HG02938 (cell line): ENCODE measurements around the gene ZG16.
A peak's percentile ranks its signal among the peaks of the same experiment; 100 is the strongest.

ENCODE experiments used
- ATAC-seq: cut with Tn5 transposase; IDR thresholded peaks from one replicate; pipeline ENCODE4 v1.9.1; 2021; ENCODE audit warnings: mild to moderate bottlenecking, moderate library complexity; ENCODE audit not compliant: unreplicated experiment

Gene ZG16

DNA sequence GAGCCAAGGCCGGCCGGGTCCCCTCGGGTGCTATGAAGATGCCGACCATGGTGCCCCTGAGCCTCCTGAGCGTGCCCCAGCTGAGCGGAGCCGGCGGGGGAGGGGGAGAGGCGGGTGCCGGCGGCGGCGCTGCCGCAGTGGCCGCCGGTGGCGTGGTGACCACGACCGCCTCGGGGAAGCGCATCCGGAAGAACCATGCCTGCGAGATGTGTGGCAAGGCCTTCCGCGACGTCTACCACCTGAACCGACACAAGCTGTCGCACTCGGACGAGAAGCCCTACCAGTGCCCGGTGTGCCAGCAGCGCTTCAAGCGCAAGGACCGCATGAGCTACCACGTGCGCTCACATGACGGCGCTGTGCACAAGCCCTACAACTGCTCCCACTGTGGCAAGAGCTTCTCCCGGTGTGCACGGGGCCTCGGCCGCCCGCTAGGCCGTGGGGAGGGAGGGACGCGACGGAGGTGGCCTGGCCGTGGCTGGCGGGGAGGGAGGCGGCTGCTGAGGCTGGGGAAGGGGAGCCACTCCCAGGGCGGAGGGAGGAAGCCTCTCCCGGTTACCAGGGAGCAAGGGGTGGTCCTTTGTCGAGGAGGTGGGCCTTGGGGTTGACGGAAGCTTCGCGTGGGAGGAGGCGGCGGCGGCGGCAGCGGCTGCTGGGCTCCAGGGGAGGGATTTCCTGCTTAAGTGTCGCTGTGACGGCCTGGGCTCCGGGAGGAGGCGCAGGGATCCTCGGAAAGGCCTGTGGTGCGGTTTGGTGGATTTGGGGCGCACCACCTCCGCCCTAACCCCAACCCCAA, 29.6 kb downstream of the ZG16 start:
- no peak for ATAC-seq

DNA sequence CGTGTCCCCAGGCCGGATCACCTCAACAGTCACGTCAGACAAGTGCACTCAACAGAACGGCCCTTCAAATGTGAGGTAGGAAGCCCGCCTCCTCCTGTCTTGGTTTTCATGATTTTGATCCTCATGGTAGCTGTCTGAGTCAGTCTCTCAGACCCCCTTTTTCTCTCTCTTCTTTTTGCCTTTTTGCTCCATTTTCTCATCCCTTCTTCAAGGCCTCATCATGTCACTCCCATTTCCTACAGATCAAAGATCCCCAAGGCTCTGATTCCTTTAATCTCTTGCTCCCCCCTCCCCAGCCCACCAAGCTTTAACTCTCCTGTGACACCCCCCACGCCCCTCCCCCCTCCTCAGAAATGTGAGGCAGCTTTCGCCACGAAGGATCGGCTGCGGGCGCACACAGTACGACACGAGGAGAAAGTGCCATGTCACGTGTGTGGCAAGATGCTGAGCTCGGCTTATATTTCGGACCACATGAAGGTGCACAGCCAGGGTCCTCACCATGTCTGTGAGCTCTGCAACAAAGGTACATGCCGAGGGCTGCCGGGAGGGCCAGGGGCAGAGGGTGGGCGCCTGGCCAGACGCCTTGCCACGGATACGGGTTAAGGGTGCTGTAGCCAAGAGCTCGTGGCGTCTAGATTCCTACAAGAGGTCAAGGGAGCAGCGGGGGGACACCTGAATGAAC, 30.3 kb downstream of the ZG16 start:
- ATAC-seq, result no peak

DNA sequence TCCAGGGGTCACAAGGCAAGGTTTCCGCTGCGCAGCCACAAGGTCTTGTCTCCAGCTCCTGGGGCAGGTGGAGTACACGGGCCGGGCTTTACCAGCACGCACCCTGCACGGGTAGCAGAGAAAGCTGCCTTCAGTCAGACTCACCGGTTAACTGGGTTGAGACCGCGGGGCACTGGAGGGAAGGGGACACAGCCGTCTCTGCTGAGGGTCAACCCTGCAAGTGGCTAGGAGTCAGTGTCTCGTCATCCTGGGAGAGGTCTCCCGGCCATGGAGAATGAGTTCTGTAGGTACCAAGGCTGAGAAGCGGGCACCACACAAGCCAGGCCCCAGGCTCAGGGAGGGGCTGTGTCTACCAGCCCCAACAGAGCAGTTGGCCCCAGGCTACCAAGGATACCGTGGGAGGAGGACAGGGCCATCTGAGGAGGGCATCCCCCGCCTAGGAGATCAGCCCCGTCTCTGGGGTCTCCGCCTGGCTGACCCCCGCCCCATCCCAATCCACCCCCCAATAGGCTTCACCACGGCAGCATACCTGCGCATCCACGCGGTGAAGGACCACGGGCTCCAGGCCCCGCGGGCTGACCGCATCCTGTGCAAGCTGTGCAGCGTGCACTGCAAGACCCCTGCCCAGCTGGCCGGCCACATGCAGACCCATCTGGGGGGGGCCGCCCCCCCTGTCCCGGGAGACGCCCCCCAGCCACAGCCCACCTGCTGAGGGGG, 31.1 kb downstream of the ZG16 start:
- no peak for ATAC-seq

DNA sequence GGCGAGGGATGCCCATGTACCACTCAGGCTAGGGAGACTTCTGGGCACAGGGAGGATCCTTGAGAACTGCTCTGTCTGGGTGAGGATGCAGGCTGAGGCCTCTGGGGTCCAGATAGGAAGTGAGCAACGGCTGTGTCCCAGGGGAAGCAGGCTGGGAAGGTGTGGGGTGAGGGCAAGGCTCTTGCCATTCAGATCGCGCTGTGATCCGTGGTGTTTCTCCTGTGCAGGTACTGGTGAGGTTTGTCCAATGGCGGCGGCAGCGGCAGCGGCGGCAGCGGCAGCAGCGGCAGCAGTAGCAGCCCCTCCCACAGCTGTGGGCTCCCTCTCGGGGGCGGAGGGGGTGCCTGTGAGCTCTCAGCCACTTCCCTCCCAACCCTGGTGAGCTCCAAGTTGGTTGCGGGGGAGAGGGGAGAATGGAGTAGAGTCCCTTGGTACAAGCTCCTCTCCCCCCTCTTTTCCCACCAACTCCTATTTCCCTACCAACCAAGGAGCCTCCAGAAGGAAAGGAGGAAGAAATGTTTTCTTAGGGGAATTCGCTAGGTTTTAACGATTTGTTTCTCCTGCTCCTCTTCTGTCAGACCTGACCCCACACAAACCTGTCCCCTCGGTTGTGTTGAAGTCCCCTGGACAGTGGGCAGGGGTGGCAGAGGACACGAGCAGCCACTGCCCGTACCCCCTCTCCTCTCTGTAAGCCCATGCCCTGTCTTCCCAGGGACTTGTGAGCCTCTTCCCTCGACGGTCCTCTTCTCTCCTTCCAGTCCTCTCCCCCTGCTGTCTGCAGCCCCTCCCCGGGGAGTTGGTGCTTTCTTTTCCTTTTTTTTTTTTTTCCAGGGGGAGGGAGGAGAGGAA, 32.0 kb downstream of the ZG16 start:
- no peak for ATAC-seq

DNA sequence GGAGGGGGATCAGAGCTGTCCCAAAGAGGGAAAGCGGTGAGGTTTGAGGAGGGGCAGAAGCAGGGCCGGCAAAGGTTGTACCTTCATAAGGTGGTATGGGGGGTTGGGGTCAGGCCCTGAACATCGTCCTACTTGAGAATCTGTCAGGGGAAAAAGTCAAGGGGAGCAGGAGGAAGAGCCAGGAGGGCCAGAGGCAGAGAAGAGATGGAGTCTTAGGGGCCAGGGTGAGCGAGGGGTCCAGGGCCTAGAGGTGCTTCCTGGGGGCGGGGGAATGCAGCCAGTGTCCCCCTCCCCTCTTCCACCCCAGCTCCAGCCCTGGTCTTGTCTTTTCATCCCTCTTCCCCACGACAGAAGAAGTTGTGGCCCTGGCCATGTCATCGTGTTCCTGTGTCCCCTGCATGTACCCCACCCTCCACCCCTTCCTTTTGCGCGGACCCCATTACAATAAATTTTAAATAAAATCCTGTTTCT, 32.7 kb downstream of the ZG16 start:
- no peak for ATAC-seq

DNA sequence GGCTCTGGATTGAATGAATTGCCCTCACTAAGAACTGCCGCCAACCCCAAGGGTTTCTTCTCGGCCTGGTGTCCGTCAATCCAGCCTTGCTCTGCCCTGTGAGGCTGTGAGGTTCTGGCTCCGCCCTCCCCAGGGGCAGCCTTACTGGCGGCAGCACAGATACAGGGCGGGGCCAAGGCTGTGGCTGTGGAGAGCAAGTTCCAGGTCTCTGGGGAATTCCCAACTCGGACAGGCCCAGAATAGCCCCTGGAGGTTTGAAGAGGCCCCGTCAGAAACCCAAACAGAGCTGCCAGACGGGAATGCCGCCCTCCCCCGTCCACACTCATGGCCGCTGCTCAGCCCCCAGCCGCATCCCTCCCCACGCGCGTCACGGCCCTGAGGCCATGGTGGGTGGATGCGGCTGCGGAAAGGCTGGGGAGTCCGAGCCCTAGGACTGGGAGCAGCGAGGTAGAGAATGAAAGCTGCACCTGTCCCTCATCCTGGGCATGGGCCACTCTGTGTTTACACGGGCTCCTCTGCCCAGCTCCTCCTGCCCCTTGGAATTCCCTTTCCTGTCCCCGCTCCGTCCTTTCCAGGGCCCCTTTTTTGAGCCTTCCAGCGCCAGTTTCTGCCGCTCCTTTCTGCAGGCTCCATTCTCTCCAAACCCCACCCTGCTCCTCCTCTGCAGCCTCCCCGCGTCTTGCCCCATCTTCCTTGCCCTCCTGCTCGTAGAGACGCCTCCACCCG, 33.3 kb downstream of the ZG16 start:
- no peak for ATAC-seq

DNA sequence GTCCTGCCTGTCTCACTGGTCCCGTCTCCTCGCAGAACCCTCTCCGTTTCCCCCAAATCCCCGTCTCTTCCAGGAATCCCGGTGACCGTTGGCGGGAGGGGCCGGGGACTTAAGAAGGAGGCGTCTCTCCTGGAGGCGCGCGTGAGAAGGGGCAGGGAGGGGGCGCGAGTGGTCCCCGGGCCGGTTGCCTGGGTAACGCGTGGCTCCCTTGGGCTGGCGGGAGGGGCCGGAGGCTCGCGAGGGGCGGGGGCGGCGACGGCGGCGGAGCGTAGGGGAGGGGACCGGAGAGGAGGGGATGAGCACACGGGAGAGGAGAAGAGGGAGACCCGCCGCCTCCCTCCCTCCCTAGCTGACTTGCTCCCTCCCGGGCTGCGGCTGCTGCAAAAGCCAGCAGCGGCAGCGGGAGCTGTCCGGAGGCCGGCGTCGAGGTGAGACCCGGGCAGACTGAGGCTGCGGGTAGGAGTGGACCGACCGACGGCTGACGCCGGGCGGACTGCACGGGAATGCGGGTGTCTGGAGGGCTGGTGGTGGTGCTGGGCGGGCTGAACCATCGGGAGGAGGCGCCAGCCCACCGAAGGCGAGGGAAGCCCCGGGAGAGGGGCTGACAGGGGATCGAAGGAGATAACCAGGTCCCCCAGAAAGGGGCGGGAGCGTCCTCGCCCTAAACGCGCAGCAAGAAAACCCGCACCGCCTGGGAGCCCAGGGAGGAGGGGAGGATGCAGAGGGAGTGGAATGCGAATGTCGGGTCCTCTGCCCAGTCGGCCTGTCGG, 34.0 kb downstream of the ZG16 start, which contains the start of gene PRRT2:
Gene PRRT2, plus strand, starts transcription at position 298 of the 770 bp plus-strand sequence. CDS start 862 bp downstream, outside the sequence.
- no peak for ATAC-seq

DNA sequence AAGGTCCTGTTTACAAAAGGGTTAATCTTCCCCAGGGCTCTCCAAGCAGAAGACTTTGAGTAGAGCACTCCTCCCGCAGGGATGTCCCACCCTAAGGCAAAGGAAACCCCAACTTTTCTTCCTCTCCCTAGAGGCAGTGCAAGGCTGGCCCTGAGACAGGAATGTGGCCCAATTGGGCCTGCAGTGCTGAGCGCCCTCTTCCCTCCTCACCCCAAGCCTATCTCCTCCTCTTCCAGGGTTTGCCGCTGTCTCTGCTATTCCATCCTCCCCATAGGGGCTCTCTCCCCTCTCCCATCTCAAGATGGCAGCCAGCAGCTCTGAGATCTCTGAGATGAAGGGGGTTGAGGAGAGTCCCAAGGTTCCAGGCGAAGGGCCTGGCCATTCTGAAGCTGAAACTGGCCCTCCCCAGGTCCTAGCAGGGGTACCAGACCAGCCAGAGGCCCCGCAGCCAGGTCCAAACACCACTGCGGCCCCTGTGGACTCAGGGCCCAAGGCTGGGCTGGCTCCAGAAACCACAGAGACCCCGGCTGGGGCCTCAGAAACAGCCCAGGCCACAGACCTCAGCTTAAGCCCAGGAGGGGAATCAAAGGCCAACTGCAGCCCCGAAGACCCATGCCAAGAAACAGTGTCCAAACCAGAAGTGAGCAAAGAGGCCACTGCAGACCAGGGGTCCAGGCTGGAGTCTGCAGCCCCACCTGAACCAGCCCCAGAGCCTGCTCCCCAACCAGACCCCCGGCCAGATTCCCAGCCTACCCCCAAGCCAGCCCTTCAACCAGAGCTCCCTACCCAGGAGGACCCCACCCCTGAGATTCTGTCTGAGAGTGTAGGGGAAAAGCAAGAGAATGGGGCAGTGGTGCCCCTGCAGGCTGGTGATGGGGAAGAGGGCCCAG, 34.9 kb downstream of the ZG16 start:
- ATAC-seq, result no peak

DNA sequence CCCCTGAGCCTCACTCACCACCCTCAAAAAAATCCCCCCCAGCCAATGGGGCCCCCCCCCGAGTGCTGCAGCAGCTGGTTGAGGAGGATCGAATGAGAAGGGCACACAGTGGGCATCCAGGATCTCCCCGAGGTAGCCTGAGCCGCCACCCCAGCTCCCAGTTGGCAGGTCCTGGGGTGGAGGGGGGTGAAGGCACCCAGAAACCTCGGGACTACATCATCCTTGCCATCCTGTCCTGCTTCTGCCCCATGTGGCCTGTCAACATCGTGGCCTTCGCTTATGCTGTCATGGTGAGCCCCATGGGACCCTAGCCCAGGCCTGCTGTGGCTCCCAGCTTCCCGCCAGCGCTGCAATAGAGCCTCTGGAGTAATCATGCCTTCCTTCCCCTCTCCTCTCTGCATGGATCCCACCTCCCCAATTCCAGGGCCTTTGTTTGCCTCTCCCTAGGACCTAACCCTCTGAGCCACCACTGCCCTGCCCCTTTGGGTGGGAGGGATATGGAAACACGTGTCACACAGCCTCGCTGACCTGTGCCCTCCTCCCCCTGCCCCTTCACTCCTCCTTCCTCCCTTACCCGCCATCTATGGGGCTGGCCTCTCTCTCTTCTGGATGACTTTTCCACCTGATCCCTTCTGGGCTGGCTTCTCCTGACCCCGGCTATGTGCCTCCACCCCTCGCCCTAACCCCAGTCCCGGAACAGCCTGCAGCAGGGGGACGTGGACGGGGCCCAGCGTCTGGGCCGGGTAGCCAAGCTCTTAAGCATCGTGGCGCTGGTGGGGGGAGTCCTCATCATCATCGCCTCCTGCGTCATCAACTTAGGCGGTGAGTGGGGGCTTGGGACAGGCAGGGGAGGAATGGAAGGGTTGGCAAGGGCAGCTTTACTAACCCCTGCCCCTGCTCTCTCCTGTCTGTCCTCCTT, 35.8 kb downstream of the ZG16 start:
- ATAC-seq, result no peak

DNA sequence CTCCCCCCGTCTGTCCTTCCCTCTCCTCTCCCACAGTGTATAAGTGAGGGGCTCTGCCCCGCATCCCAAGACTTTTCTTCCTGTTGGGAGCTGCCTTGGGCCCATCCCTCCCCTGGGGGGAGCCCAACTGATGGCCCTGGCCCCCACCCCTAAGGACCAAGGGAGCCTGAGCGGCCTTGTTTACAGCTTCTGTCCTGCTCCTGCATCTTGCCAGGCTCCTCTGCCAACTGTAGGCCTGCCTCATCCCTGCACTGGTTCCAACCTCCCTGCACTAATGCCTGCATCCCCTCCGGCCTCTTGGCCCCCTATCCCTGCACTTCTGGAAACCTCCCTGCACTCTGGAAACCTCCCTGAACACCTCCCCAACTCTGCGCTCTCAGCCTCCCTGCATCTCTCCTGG, 36.5 kb downstream of the ZG16 start:
- ATAC-seq, result no peak

DNA sequence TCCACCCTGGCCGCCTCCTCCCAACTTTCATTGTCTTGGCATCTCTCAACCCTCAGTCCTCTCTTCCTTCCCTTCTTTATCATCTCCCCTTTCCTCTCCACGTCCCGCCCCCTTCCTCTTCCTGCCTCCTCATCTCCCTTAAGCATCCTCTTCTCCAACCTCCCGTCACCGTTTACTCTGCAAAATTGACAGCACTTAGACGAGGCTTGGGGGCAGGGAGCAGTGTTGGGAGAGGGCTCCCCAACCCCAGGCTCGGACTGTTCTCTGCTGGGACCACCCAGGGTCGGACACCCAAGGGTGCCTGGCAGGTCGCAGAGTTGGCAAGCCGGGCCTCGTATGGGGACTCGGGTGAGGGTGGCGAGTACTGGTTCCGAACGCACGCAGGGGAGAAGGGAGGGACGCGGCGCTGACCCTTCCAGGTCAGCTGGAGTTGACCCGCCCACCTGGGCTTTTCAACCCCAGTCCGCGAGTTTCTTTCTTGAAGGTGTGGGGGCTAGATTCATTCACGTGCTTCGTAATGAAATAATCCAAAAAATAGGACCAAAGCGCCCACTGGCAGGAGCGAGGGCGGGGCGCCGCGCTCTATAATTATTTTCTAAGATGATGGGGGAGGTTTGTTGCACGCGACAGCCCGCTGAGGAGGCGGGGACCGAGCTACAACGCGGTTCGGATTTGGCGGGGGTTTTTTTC, 37.1 kb downstream of the ZG16 start:
- ATAC-seq, result no peak

DNA sequence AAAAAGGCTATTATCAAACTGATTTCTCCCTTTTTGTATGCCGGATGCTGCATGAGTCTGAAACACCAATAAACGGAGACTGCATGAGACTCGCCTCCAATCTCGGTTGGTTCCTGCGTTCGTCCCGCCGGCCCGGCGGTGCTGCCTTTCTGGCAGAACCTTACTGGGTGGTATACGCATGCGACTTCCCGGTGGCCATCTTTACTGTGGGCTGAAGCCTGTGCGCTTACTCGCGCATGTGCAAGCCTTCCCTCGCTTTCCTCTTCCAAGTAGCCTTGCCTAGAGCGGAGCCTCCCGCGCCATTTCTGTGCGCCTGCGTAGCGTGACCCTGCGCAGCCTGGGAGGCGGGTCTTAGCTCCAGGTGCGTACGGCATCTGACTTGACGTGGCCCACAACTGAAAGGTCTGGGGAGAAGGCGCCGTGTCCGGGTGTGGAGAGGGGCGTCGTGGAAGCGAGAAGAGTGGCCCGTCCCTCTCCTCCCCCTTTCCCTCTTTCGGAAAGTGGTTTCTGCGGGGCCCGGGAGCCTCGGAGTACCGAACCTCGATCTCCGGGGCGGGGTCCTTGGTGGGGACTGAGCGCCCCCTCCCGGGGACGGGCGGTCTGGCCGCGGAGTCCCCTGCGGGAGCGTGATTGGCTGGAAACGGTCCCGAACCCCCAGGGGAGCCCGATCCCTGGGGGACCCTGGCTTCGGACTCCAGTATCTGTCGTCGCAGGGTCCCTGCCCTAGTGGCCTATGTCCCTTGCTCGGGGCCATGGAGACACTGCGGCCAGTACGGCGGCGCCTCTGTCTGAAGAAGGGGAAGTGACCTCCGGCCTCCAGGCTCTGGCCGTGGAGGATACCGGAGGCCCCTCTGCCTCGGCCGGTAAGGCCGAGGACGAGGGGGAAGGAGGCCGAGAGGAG, 38.0 kb downstream of the ZG16 start, which contains the start of gene PAGR1:
Gene PAGR1, plus strand, starts transcription at position 360 of the 901 bp plus-strand sequence. Its CDS starts 374 bp downstream, at position 734.
- ATAC-seq, result peak; percentile 63

DNA sequence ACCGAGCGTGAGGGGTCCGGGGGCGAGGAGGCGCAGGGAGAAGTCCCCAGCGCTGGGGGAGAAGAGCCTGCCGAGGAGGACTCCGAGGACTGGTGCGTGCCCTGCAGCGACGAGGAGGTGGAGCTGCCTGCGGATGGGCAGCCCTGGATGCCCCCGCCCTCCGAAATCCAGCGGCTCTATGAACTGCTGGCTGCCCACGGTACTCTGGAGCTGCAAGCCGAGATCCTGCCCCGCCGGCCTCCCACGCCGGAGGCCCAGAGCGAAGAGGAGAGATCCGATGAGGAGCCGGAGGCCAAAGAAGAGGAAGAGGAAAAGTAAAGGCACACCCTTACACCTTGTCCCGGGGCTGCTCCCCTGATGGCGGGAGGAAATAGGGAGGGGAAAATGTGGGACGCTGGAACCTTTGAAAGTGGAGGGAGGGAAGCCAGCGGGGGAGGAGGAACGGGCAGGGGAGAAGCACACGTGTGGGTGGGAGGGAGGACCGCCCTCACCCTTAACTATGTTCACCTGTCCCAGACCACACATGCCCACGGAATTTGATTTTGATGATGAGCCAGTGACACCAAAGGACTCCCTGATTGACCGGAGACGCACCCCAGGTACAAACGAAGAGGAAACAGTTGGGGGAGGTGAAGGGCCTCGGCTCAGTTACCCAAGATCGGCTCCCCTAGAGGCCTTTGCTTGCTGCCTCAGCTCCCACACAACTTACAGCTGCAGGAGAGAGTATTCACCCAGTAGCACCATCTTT, 38.8 kb downstream of the ZG16 start:
- ATAC-seq, result no peak

DNA sequence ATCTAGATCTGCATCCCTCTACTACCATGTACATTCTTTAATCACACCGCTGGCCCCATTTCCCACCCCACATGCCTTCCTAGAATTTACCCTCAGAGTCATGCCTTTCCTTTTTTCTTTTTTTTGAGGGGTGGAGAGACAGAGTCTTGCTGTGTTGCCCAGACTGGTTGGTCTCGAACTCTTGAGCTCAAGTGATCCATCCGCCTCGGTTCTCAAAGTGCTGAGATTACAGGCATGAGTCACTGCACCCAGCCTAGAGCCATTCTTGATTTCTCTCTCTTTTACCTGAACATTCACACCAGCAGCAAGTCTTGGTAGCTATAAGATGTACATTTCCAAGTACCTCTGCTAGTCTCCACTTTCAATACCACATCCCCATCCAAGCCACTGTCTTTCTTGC, 40.0 kb downstream of the ZG16 start:
- ATAC-seq, result no peak

DNA sequence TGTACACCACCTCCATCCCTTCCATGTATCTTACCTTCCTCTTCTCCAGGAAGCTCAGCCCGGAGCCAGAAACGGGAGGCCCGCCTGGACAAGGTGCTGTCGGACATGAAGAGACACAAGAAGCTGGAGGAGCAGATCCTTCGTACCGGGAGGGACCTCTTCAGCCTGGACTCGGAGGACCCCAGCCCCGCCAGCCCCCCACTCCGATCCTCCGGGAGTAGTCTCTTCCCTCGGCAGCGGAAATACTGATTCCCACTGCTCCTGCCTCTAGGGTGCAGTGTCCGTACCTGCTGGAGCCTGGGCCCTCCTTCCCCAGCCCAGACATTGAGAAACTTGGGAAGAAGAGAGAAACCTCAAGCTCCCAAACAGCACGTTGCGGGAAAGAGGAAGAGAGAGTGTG, 41.5 kb downstream of the ZG16 start:
- no peak for ATAC-seq
